GM18907 (cell line): ENCODE results near the gene SLC28A3.

Source experiments
- ATAC-seq: cut with Tn5 transposase; IDR thresholded peaks from one replicate; pipeline ENCODE4 v1.9.1; 2021; ENCODE audit warnings: mild to moderate bottlenecking, moderate library complexity; ENCODE audit not compliant: unreplicated experiment

The SLC28A3 gene

GRCh38 chr9:84251921-84252320 lies 88.6 kb downstream of the SLC28A3 start:
- ATAC-seq, result no peak

GRCh38 chr9:84241817-84242373 lies 98.7 kb downstream of the SLC28A3 start:
- no peak for ATAC-seq

DNA sequence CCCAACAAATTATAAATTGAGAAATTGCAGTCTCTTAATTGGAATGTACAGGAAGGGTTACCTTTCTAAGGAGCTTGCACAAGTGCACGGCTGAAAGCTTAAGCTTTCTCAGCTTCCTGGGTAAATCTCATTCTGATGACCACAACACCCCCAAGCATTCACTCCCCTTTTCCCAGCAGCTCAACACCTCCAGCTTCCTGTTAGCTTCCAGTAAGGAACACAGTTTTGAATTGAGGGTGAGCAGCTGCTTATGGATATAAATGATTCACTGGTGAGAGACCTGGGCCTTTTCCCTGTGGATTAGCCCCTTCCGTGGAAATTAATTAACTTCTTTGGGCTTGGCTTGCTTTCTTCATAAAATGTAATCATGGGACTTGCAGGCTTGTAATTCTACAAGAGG lies 101.2 kb downstream of the SLC28A3 start:
- no peak for ATAC-seq

DNA sequence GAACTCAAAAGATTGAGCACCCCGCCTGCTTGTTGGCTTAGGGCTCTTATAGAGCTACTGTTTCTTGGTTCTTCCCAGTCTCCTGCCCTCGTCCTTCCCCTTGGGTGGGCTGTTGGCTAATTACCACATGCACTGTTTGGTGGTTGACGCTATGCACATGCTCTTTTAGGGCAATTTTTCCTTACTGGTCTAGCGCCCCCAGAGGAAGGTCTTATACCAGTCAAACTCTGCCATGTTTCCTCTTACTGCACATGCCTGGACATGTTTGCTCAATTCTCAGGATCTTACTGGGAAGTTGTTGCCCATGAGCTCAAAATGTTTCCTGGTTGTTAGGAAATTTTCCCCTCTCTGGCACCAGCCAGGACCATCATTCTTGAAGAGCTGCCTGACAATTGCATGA lies 101.9 kb downstream of the SLC28A3 start:
- ATAC-seq, result no peak

- ATAC-seq, result no peak
Observed at GRCh38 chr9:84235511-84235910, 105.0 kb downstream of the SLC28A3 start.

DNA sequence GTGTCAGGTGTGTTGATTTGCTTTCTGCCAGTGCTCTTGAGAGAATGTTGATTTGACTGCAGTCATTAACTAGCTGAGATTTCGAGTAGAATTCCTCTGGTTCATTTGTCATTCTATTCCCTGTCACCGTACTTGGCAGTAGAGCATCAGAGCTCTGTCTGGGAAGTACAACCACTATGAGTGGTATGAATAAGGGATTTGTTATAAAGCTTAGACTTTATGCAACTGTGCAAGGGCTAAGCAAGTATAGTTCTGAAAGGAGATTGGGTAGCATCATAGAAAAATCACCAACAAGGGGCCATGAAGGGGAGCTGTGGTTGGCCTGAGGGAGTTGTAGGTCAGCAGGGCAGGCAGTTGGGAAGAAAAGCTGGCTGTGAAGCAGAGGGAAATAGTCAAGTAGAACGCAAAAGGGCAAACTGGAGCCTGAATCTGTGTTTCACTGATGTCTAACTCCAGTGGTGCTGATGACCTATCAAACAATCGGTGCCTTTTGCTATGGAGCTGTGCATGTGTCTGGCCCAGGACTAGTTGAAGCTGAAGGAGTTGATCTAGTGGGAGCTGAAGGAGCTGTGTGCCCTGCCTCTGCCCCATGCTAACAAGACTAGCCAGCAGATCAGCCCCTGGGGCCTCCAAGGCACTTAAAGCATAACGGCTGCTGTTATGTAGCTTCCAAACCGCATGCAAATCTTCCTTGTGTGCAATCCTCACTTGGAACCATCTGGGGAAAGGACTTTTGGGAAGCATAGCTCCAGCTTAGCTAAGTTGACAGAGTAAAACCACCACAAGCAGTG lies 110.0 kb downstream of the SLC28A3 start:
- no peak for ATAC-seq

GRCh38 chr9:84229191-84229590 lies 111.4 kb downstream of the SLC28A3 start:
- ATAC-seq, result no peak

DNA sequence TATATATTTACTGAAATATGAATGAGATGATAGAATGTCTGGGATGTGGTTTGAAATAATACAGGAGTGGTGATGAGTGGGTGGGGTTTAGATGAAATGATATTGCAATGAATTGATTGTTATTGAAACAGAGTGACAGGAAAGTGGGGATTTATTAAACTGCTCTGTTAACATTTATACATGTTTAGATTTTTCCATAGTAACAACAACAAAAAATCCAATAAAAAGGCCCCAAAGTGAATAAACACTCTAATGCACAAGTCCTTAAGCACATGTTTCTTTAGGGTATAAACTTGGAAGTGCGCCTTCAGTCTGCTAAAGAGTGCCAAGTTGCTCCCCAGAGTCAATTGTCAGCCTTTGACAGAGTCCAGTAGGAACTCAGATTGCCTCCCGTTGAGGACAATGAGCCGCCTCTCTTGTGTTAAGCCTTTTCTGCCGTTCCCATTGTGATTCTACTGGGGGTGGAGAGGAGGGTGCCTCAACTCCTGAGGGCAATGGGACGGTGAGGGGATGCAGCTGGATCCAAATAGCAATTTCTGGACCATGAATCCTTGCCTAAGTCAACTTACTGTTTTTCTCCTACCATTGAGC lies 112.3 kb downstream of the SLC28A3 start:
- ATAC-seq, result no peak

DNA sequence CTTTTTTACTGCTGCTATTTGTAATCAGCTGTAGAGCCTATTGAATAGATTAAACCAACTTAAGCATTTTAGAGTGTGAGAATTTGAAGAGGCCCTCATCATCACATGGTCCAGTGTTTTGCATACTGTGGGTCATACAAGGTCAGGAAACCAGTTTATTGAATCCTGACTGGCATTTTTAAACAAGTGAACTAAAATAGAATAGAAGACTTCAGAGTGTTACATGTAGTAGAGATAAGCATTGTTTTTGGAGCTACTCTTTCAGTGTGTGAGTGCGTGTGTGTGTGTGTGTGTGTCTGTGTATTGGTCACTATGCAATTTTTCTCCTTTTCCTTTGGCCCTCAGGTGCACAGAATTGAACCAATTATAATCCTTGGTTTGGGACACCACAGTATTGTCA lies 114.4 kb downstream of the SLC28A3 start:
- no peak for ATAC-seq
